SU-DHL-6 (cell line): Measurements from ENCODE around the gene CTNNA2.

Source experiments
- H2AFZ ChIP-seq: fragments of 200-600 bp; sonication (generic); 2 replicates; pipeline ENCODE4 v1.6.1; 2014; ENCODE audit warnings: low read depth, mild to moderate bottlenecking, moderate library complexity, mixed read lengths, antibody characterized with exemption, low read length; ENCODE audit not compliant: severe bottlenecking
- H3F3A ChIP-seq: fragments of 200-600 bp; shearing (Covaris generic); 2 replicates; pipeline ENCODE4 v1.6.0; 2016; ENCODE audit warnings: antibody characterized with exemption, mild to moderate bottlenecking; ENCODE audit not compliant: insufficient read depth
- H3K27ac ChIP-seq: fragments of 200-600 bp; sonication (generic); 2 replicates; pipeline ENCODE4 v1.5.1; 2016; ENCODE audit warnings: low read depth, mild to moderate bottlenecking, low read length, moderate library complexity, mixed read lengths
- H3K27me3 ChIP-seq: fragments of 200-600 bp; sonication (generic), shearing (Covaris generic); 2 replicates; pipeline ENCODE4 v1.6.0; 2014; ENCODE audit warnings: mild to moderate bottlenecking, low read length
- H3K36me3 ChIP-seq: fragments of 200-600 bp; sonication (generic); 2 replicates; pipeline ENCODE4 v1.6.1; 2014; ENCODE audit warnings: mild to moderate bottlenecking, low read length, mixed read lengths
- H3K4me2 ChIP-seq: fragments of 300-600, 200-600 bp; shearing (Covaris generic), sonication (generic); 2 replicates; pipeline ENCODE4 v1.6.0; 2014; ENCODE audit warnings: low read length, low read depth, mild to moderate bottlenecking; ENCODE audit not compliant: poor library complexity, severe bottlenecking
- H3K4me3 ChIP-seq: fragments of 200-600 bp; sonication (generic); 2 replicates; pipeline ENCODE4 v1.5.1; 2014; ENCODE audit warnings: antibody characterized with exemption, low read length, mild to moderate bottlenecking, mixed read lengths; ENCODE audit not compliant: insufficient read depth, poor library complexity, severe bottlenecking
- H3K79me2 ChIP-seq: fragments of 200-600 bp; sonication (generic); 2 replicates; pipeline ENCODE4 v1.6.1; 2014; ENCODE audit warnings: mild to moderate bottlenecking, low read length, moderate library complexity; ENCODE audit not compliant: insufficient read depth
- H3K9ac ChIP-seq: fragments of 200-600 bp; sonication (generic); 2 replicates; pipeline ENCODE4 v1.7.0; 2014; ENCODE audit warnings: mild to moderate bottlenecking, low read length
- H3K9me2 ChIP-seq: fragments of 200-600 bp; sonication (generic); replicated peaks from 2 replicates; pipeline ENCODE4 v1.6.1; 2014; ENCODE audit warnings: low read length; ENCODE audit not compliant: insufficient read depth
- H3K9me3 ChIP-seq: fragments of 200-600 bp; sonication (generic); 2 replicates; pipeline ENCODE4 v1.6.1; 2014; ENCODE audit warnings: low read length, mixed read lengths; ENCODE audit not compliant: insufficient read depth
- H4K20me1 ChIP-seq: fragments of 200-600 bp; sonication (generic); 2 replicates; pipeline ENCODE4 v1.6.1; 2014; ENCODE audit warnings: low read depth, mild to moderate bottlenecking, antibody characterized with exemption, low read length, moderate library complexity, mixed read lengths
- CTCF ChIP-seq: fragments of 200-600 bp; sonication (generic); IDR thresholded peaks from one replicate; pipeline ENCODE4 v1.5.1; 2017; ENCODE audit warnings: antibody characterized with exemption, mild to moderate bottlenecking, low read length, moderate library complexity; ENCODE audit not compliant: insufficient read depth, poor library complexity, severe bottlenecking
- EZH2phosphoT487 ChIP-seq: fragments of 200-600 bp; sonication (generic), shearing (Covaris generic); conservative IDR thresholded peaks from 2 replicates; pipeline ENCODE4 v1.6.1; 2018; ENCODE audit warnings: mild to moderate bottlenecking, antibody characterized with exemption, low read length, moderate library complexity, mixed read lengths

The CTNNA2 gene

GRCh38 chr2:80288576-80288975, 775.7 kb downstream of the CTNNA2 start:
- Histone ChIP-seq H4K20me1 (no peaks in the 10 kb centered on the region), H3K27me3 (no peaks in the 10 kb centered on the region), H3K9me2 (no peaks in the 10 kb centered on the region), H3F3A (no peaks in the 10 kb centered on the region), H3K9ac (no peak overlapping the region), H3K9me3 (no peaks in the 10 kb centered on the region), H3K4me3 (no peak overlapping the region), H3K36me3 (no peaks in the 10 kb centered on the region), H3K27ac (no peak overlapping the region), H2AFZ (no peak overlapping the region), H3K79me2 (no peaks in the 10 kb centered on the region), H3K4me2 (no peak overlapping the region)
- TF ChIP-seq CTCF: no peak
- TF ChIP-seq EZH2phosphoT487: no peak

- no peaks in the 10 kb centered on the region for H3K27me3 ChIP-seq
- H3F3A ChIP-seq: no peaks in the 10 kb centered on the region
- H3K4me2 ChIP-seq: no peak overlapping the region
- no peaks in the 10 kb centered on the region for H4K20me1 ChIP-seq
- H3K4me3 ChIP-seq: no peak overlapping the region
- H3K9me3 ChIP-seq: no peaks in the 10 kb centered on the region
- no peak overlapping the region for H2AFZ ChIP-seq
- no peaks in the 10 kb centered on the region for H3K36me3 ChIP-seq
- no peaks in the 10 kb centered on the region for H3K9me2 ChIP-seq
- H3K79me2 ChIP-seq: no peaks in the 10 kb centered on the region
- H3K27ac ChIP-seq: no peak overlapping the region
- no peak overlapping the region for H3K9ac ChIP-seq
- TF ChIP-seq EZH2phosphoT487: no peak
- TF ChIP-seq CTCF: no peak
Observed at GRCh38 chr2:80291656-80292055, 778.8 kb downstream of the CTNNA2 start.

DNA sequence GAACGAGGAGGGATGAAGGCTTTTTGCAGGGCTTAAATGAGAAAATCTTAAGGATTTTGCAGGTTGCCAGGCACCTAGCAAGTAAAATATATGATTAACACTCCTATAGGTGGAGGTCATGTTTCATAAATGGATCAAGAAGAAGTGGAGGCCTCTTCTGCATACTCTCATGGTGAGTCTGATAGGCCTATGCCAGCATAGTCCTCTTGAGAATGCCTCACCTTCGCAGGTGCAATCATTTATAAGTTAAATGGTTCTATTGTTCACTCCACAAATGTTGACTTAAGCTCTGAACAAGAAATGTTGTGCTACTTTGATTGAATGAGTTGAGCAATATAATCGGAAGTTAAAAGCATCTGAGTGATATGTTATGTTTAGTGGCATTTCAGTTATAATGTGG, 779.6 kb downstream of the CTNNA2 start:
- Histone ChIP-seq H4K20me1 (no peaks in the 10 kb centered on the region), H3K9ac (no peak overlapping the region), H2AFZ (no peak overlapping the region), H3K4me3 (no peak overlapping the region), H3K79me2 (no peaks in the 10 kb centered on the region), H3K36me3 (no peaks in the 10 kb centered on the region), H3K4me2 (no peak overlapping the region), H3F3A (no peaks in the 10 kb centered on the region), H3K27ac (no peak overlapping the region), H3K9me2 (no peaks in the 10 kb centered on the region), H3K9me3 (no peaks in the 10 kb centered on the region), H3K27me3 (no peaks in the 10 kb centered on the region)
- TF ChIP-seq EZH2phosphoT487 (no peak), CTCF (no peak)

DNA sequence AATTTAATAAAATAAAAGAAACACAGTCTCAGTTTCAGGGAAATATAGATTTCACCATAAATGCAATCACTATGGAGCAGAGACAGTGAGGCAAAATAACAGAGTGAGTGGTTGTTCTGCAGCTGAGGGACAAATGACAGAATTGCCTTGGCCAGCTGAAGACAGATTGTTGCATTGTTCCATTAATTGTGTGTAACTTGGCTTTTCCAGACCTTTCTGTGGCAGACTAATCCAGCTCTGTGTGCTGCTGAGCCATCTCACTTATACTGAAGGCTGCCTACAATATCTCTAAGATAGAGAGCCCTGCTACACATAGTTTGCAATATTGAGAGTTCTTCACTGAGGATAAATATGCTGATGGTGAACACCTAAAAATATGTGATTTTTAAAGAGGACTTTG, 780.2 kb downstream of the CTNNA2 start:
- Histone ChIP-seq H2AFZ (no peak overlapping the region), H3K27me3 (no peaks in the 10 kb centered on the region), H3K9ac (no peak overlapping the region), H3K4me2 (no peak overlapping the region), H3K9me3 (no peaks in the 10 kb centered on the region), H3K27ac (no peak overlapping the region), H3K36me3 (no peaks in the 10 kb centered on the region), H4K20me1 (no peaks in the 10 kb centered on the region), H3K79me2 (no peaks in the 10 kb centered on the region), H3K9me2 (no peaks in the 10 kb centered on the region), H3F3A (no peaks in the 10 kb centered on the region), H3K4me3 (no peak overlapping the region)
- TF ChIP-seq EZH2phosphoT487 (no peak), CTCF (no peak)
